Activated CD4-positive, alpha-beta T cell treated with anti-CD3 and anti-CD28 coated beads, Interleukin-2, amount 10 ng/mL, durations not matched to agents 7 days and 5 days (primary cell): Measurements from ENCODE around the gene ANGPT4. TPM values are rescaled to one million over a fixed set of nuclear protein-coding genes. Genes with fewer than 3 reads are reported as not detected.

Source experiments
- CTCF ChIA-PET: fragments of 350-600 bp; sonication (Branson Sonifier 250); formaldehyde crosslinking; loops from one replicate; lab custom pipeline; 2021; ENCODE audit warnings: antibody characterized with exemption; lab: Charles Lee
- POLR2A ChIA-PET: fragments of 350-600 bp; sonication (Branson Sonifier 250); formaldehyde crosslinking; loops from one replicate; lab custom pipeline; 2021; ENCODE audit warnings: antibody characterized with exemption; lab: Charles Lee
- DNase-seq: peaks from one replicate; pipeline ENCODE4 v3.0.0-alpha.2; 2020
- H3K27ac Mint-ChIP-seq: one replicate; pipeline ENCODE4 v1.8.0; 2021; ENCODE audit warnings: mild to moderate bottlenecking, moderate library complexity, mixed read lengths
- H3K27me3 Mint-ChIP-seq: one replicate; pipeline ENCODE4 v1.8.0; 2021; ENCODE audit warnings: mixed read lengths
- H3K36me3 Mint-ChIP-seq: one replicate; pipeline ENCODE4 v1.8.0; 2021; ENCODE audit warnings: low read depth, mixed read lengths
- H3K4me1 Mint-ChIP-seq: one replicate; pipeline ENCODE4 v1.8.0; 2021; ENCODE audit warnings: mixed read lengths
- H3K4me3 Mint-ChIP-seq: one replicate; pipeline ENCODE4 v1.8.0; 2021; ENCODE audit warnings: mild to moderate bottlenecking, moderate library complexity, mixed read lengths
- H3K9me3 Mint-ChIP-seq: one replicate; pipeline ENCODE4 v1.8.0; 2021; ENCODE audit warnings: mixed read lengths
- total RNA-seq, 2 experiments: library from RNA; stranded (reverse); gene quantifications; one replicate each; pipeline ENCODE4 v1.2.3, GENCODE V29; 2021

The ANGPT4 gene
- total RNA-seq, 2 experiments from 2014 or later: not detected

GRCh38 chr20:953742-954141 is 37.6 kb upstream of the ANGPT4 start:
- Mint-ChIP-seq H3K4me3 (no peak overlapping the region), H3K9me3 (no peaks in the 10 kb centered on the region), H3K4me1 (no peaks in the 10 kb centered on the region), H3K27me3 (peaks cover 21% of the 10 kb centered on the region), H3K27ac (no peak overlapping the region), H3K36me3 (no peaks in the 10 kb centered on the region)
- ChIA-PET POLR2A (no interaction called here), CTCF (interaction anchor here (0.6 kb wide), 1 partner anchor 78 kb away, joined by 4 read pairs; no protein-coding TSS in a partner anchor)
- no peak for DNase-seq

- POLR2A ChIA-PET: no interaction called here
- Mint-ChIP-seq H3K9me3 (no peaks in the 10 kb centered on the region), H3K4me1 (no peaks in the 10 kb centered on the region), H3K27ac (no peak overlapping the region), H3K4me3 (no peak overlapping the region), H3K27me3 (peaks cover 32% of the 10 kb centered on the region), H3K36me3 (no peaks in the 10 kb centered on the region)
- DNase-seq: no peak
- CTCF ChIA-PET: interaction anchor here (0.5 kb wide), 1 partner anchor 442 kb away, joined by 4 read pairs; no protein-coding TSS in a partner anchor
Measured at GRCh38 chr20:952196-952795, 36.2 kb upstream of the ANGPT4 start.

GRCh38 chr20:951384-952169 is 35.4 kb upstream of the ANGPT4 start:
- H3K27me3 Mint-ChIP-seq: peaks cover 32% of the 10 kb centered on the region

GRCh38 chr20:949717-950116 is 33.6 kb upstream of the ANGPT4 start:
- POLR2A ChIA-PET: no interaction called here
- Mint-ChIP-seq H3K4me3 (no peak overlapping the region), H3K36me3 (no peaks in the 10 kb centered on the region), H3K4me1 (no peaks in the 10 kb centered on the region), H3K27ac (no peak overlapping the region), H3K9me3 (no peaks in the 10 kb centered on the region), H3K27me3 (peaks cover 22% of the 10 kb centered on the region)
- no peak for DNase-seq
- CTCF ChIA-PET: no interaction called here

More at GRCh38 chr20:951384-952169, 35.4 kb upstream of the ANGPT4 start:
- H3K27ac Mint-ChIP-seq: no peak overlapping the region
- ChIA-PET CTCF (interaction anchor here (0.5 kb wide), 1 partner anchor 441 kb away, joined by 4 read pairs; no protein-coding TSS in a partner anchor), POLR2A (no interaction called here)
- DNase-seq: no peak
- H3K36me3 Mint-ChIP-seq: no peaks in the 10 kb centered on the region
- H3K4me1 Mint-ChIP-seq: no peaks in the 10 kb centered on the region
- no peaks in the 10 kb centered on the region for H3K9me3 Mint-ChIP-seq
- no peak overlapping the region for H3K4me3 Mint-ChIP-seq

- Mint-ChIP-seq H3K9me3 (no peaks in the 10 kb centered on the region), H3K4me3 (no peak overlapping the region), H3K4me1 (no peaks in the 10 kb centered on the region), H3K27me3 (peaks cover 23% of the 10 kb centered on the region), H3K27ac (no peak overlapping the region), H3K36me3 (no peaks in the 10 kb centered on the region)
- CTCF ChIA-PET: interaction anchor here (1.6 kb wide), 1 partner anchor 9 kb away, joined by 4 read pairs; no protein-coding TSS in a partner anchor
- DNase-seq: no peak
- POLR2A ChIA-PET: no interaction called here
Measured at GRCh38 chr20:946826-947225, 30.7 kb upstream of the ANGPT4 start.

GRCh38 chr20:945841-946240 is 29.7 kb upstream of the ANGPT4 start:
- H3K9me3 Mint-ChIP-seq: no peaks in the 10 kb centered on the region
- POLR2A ChIA-PET: no interaction called here

GRCh38 chr20:944774-945410 is 28.8 kb upstream of the ANGPT4 start:
- no peak overlapping the region for H3K4me3 Mint-ChIP-seq
- POLR2A ChIA-PET: no interaction called here
- no peaks in the 10 kb centered on the region for H3K9me3 Mint-ChIP-seq
- no peak for DNase-seq
- CTCF ChIA-PET: no interaction called here
- no peaks in the 10 kb centered on the region for H3K4me1 Mint-ChIP-seq
- no peaks in the 10 kb centered on the region for H3K36me3 Mint-ChIP-seq
- peaks cover 23% of the 10 kb centered on the region for H3K27me3 Mint-ChIP-seq
- no peak overlapping the region for H3K27ac Mint-ChIP-seq

More at GRCh38 chr20:945841-946240, 29.7 kb upstream of the ANGPT4 start:
- DNase-seq: no peak
- no peaks in the 10 kb centered on the region for H3K4me1 Mint-ChIP-seq
- peaks cover 23% of the 10 kb centered on the region for H3K27me3 Mint-ChIP-seq
- no peak overlapping the region for H3K27ac Mint-ChIP-seq
- no peaks in the 10 kb centered on the region for H3K36me3 Mint-ChIP-seq
- no peak overlapping the region for H3K4me3 Mint-ChIP-seq
- CTCF ChIA-PET: interaction anchor here (0.6 to 1.6 kb wide), 2 partner anchors 10 to 141 kb away, joined by 3 to 4 read pairs; no protein-coding TSS in a partner anchor

GRCh38 chr20:944148-944547 is 28.0 kb upstream of the ANGPT4 start:
- DNase-seq: no peak
- ChIA-PET POLR2A (no interaction called here), CTCF (no interaction called here)
- Mint-ChIP-seq H3K27me3 (peaks cover 19% of the 10 kb centered on the region), H3K4me3 (no peak overlapping the region), H3K4me1 (no peaks in the 10 kb centered on the region), H3K36me3 (no peaks in the 10 kb centered on the region), H3K27ac (no peak overlapping the region), H3K9me3 (no peaks in the 10 kb centered on the region)

GRCh38 chr20:942611-943010 is 26.5 kb upstream of the ANGPT4 start:
- ChIA-PET CTCF (interaction anchor here (0.6 kb wide), 1 partner anchor 166 kb away, joined by 4 read pairs; no protein-coding TSS in a partner anchor), POLR2A (no interaction called here)
- Mint-ChIP-seq H3K4me3 (no peak overlapping the region), H3K4me1 (no peaks in the 10 kb centered on the region), H3K36me3 (no peaks in the 10 kb centered on the region), H3K27ac (no peak overlapping the region), H3K27me3 (peaks cover 5% of the 10 kb centered on the region), H3K9me3 (no peaks in the 10 kb centered on the region)
- DNase-seq: no peak

GRCh38 chr20:940926-941325 is 24.8 kb upstream of the ANGPT4 start:
- no peaks in the 10 kb centered on the region for H3K4me1 Mint-ChIP-seq
- H3K36me3 Mint-ChIP-seq: no peaks in the 10 kb centered on the region
- no peak overlapping the region for H3K27ac Mint-ChIP-seq
- peaks cover 2% of the 10 kb centered on the region for H3K27me3 Mint-ChIP-seq
- H3K9me3 Mint-ChIP-seq: no peaks in the 10 kb centered on the region
- DNase-seq: no peak
- H3K4me3 Mint-ChIP-seq: no peak overlapping the region
- ChIA-PET POLR2A (no interaction called here), CTCF (no interaction called here)

GRCh38 chr20:939606-940005 is 23.5 kb upstream of the ANGPT4 start:
- no peaks in the 10 kb centered on the region for H3K36me3 Mint-ChIP-seq
- H3K27ac Mint-ChIP-seq: no peak overlapping the region
- POLR2A ChIA-PET: no interaction called here
- no peak overlapping the region for H3K4me3 Mint-ChIP-seq
- CTCF ChIA-PET: no interaction called here
- DNase-seq: no peak
- no peaks in the 10 kb centered on the region for H3K9me3 Mint-ChIP-seq
- H3K4me1 Mint-ChIP-seq: no peaks in the 10 kb centered on the region
- H3K27me3 Mint-ChIP-seq: peaks cover 2% of the 10 kb centered on the region

GRCh38 chr20:934186-934840 is 18.2 kb upstream of the ANGPT4 start:
- Mint-ChIP-seq H3K27ac (no peak overlapping the region), H3K4me1 (no peaks in the 10 kb centered on the region), H3K36me3 (peaks cover 3% of the 10 kb centered on the region), H3K4me3 (no peak overlapping the region), H3K27me3 (no peaks in the 10 kb centered on the region), H3K9me3 (peaks cover 14% of the 10 kb centered on the region)
- DNase-seq: no peak
- ChIA-PET POLR2A (no interaction called here), CTCF (interaction anchor here (1.5 kb wide), 1 partner anchor 20 kb away, joined by 5 read pairs; no protein-coding TSS in a partner anchor)
